Stimulated activated CD4-positive, alpha-beta T cell treated with anti-CD3 and anti-CD28 coated beads, Interleukin-12 subunit alpha, Interleukin-12 subunit beta, amount 100 ng/mL, for 24 hours (primary cell): Measurements from ENCODE around the gene TTC21A.

Experiments
- DNase-seq, 2 experiments: peaks; one replicate each; pipeline ENCODE4 v3.0.0-alpha.2; 2020; ENCODE audit warnings: low read depth in 2 of 2

Gene TTC21A

DNA sequence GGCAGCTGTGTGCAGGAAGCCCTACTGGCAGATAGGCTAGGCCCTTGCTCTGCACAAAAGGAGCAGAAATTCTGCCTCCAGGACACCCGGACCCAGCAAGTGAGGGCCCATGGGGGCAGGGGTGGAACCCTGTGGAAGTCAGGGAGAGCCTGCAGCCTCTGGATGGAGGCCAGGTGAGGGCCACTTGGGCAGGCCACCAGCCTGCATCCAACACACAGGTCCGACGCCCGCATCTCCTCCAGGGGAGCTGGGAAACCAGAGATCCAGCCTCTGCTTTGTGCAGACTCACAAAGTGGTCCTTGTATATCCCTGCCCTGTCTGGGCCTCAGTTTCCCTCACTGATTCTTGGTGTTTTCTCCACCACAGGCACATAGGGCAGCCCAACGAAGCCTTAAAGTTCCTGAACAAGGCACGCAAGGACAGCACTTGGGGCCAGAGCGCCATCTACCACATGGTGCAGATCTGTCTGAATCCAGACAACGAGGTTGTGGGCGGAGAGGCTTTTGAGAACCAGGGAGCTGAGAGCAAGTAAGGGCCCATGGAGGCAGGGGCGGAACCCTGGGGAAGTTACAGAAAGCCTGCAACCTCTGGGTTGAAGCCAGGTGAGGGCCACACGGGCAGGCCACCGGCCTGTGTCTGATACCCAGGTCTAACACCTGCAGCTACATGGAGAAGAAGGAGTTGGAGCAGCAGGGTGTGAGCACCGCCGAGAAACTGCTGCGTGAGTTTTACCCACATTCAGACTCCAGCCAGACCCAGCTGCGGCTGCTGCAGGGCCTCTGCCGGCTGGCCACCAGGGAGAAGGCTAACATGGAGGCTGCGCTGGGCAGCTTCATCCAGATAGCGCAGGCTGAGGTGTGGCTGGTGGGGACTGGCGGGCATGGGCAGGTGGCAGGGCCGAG is 29.3 kb downstream of the TTC21A start:
- DNase-seq = no peak

DNA sequence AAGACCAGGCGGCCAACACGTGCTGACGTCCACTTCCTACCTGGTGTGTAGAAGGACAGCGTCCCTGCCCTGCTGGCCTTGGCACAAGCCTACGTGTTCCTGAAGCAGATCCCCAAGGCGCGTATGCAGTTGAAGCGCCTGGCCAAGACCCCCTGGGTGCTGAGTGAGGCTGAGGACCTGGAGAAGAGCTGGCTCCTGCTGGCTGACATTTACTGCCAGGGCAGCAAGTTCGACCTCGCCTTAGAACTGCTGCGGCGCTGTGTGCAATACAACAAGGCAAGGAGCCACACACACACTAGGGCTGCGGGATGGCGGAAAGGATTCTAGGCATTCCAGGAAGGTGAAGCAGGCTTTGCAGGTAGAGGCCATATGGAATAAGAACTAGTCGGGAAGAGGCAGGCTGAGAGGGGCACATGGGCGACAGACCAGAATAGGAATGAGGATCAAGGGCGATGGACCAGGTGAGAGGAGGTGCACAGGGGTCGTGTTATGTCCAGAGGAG is 30.0 kb downstream of the TTC21A start:
- DNase-seq = no peak

DNA sequence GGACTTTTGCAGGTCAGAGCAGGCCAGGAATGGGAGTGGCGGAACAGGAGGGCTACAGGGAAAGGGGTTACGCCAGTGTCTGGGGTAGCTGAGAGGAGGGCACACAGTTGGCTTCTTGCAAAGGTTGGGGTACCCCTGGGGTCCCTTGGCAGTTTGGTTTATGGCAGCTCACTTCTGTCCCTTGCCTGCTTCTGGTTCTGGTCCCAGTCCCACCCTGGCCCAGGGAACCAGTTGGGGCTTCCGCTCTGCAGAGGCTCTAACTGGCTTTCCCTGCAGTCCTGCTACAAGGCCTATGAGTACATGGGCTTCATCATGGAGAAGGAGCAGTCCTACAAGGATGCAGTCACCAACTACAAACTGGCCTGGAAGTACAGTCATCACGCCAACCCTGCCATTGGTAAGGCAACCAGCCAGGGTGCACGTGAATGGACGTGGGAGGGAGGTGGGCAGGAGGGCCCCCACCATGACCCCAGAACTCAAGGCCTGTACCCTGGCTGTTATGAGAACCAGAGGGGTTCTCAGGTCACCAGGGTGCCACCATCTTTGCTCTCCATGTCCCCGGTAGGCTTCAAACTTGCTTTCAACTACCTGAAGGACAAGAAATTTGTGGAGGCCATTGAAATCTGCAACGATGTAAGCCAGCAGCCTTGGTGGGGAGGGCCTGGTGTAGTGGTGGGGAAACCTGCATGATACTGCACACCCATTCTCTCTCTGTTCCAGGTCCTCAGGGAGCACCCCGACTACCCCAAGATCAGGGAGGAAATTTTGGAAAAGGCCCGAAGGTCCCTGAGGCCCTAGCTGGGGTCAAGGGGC is 30.7 kb downstream of the TTC21A start:
- no peak for DNase-seq

DNA sequence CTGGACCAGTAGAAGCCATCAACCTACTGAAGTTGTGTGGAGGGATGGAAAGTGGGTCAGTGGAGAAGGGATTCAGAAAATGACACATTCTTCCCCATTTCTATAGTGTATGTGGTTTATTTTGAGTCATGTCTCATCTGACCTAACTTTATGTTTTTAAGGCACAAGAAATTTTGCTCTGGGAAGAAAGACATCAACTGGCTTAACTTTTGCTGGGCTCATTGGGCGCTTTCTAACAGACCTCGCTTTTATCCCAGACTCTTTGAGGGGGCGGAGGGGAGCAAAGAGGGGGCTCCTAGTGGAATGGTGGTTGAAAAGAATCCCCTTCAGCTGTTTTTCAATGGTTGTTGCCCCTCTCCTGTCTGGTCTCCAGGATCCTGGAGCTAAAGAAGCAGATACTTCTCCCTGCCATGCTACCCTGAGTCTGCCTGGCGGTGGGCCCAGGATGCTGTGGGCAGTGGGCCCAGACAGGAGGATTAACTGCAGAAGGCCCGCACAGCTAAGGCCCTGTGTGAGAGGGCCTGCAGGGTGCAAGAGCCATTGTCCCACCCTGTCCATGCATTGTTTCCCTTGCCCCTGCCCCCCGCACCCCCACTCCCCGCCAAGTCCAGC is 31.4 kb downstream of the TTC21A start:
- DNase-seq = no peak

DNA sequence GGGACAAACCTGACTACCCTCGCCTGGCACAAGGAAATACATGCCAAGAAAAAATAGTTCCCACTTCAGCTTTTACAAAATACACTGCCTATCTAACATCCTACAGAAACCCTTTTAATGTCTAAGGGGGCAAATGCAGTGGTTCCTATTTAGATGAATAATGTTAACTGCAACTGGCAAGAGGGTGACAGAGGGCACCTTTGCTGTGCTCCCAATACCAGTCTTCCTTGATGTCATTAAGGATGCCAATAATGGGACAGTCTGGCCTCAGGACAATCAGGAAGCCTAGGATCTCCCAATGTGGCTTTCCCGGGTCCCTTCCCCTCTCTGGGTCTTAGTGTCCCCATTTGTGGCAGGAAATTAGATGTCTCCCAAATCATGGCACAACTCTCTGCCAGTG is 32.0 kb downstream of the TTC21A start:
- DNase-seq = no peak

DNA sequence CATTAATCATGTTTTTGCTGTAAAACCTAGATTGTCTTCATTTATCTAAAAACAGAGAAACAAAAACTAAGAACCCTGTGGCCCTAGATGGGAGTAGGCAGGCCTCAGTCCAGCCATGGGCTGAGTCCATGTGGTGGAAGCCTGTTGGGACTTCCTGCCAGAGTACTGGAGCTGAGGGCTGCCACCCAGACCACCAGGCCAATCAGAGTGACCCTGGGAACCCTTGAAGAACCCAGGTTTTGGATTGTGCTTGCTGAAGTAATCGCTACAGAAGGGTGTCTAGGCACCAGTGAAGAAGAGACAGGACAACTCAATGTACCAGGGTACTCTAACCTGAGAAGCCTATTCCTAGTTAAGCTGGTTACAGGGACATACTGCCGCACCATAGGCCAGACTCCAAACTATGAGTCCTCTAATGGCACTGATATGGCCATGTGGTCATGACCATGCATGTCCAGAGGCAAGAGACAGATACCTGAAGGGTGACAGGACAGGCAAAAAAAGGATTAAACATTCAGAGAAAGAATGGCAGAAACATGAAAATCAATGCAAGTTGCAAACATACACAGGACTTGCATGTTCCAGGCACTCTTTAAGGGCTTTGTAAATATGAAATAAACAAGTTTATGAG is 33.0 kb downstream of the TTC21A start:
- DNase-seq = no peak

DNA sequence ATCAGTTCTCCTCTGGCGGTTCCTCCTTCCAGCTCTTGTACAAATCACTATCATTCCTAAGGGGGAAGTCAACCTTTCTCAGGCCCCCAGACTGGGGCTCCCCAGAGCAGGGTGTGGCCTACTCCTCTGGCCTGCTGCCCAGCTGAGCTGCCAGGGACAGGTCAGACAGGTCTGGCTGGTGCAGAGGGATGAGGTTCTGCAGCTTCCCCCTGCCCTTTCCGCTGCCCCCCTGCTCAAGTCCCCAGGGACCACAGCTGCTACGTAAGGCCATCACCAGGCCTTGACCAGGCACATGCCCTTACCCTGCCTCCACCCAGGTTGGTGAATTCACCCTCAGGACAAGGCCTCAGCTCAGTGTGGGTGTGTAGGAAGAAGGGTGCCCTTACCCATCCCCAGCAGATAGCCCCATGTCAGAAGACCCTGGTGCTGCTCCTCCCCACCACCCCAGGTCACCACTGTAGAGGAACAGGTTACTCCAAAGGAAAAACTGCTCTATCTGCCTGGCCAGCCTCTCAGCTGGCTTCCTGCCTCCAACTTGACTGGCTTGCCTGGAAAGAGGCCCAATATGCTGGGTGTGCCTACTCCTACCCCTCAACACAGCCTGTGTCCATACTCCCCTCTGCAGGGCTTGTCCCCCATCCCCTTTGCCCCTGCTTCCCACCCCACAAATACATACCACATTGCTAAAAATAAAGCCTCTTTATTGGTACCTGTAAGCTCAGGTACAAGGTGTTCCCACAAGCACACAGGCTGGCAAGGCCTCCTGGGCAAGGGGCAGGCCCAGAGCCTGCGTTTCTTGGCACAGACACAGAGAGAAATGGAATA is 33.9 kb downstream of the TTC21A start:
- no peak for DNase-seq

DNA sequence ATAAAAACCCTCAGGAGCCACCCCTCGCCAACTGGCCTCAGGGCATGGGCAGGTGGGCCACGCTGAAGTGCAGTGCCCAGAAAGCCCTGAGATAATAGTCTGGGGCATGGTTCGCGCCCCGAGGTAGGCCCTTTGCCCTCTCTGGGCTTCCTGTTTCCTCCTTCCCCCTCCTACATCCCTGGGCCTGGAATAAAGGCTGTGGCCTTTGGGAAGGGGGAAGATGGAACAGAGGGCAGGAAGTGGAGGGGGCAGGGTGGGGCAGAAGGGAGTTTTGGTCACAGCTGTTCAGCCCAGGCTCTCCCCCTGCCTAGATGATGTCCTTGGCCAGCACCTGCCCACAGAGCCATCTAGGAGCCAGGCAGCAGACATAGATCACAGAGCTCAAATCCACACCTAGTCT is 34.6 kb downstream of the TTC21A start:
- DNase-seq = no peak

DNA sequence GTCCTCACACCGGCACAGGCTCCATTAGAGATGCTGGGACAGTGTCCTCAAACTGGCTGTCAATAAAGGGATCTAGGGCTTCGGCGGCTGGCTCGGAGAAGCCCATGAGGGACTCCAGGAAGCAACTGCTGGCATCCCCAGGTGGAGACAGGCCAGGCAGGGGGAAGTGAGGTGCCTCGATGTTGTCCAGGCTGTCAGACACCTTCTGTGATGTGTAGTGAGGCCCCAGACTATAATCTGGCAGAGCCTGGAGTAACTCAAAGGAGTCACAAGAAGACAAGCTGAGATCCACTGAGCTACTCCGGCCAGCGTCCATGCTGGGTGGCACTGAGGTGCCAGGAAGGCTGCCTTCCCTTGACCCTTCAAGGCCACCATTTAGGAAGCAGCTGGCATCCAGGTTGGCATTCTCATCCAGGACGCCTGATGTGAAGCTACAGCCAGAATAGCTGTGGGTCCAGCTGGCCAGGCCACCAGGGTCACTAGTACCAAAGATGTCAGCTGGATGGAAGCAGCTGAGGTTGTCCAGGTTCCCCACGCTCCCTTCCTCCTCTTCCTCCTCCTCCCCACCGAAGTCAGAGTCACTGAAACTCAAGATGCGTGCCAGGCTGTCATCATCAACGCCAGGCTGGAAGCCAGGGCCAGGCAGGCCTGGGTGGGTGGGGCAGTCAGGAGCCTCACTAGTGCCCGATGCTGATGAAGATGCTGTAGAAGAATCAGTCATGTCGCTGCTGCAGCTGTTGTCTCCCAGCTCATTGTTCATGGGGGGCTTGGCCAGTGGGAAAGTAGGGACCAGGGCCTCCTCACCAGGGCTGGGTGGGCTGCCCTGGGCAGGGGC is 35.8 kb downstream of the TTC21A start:
- no peak for DNase-seq

DNA sequence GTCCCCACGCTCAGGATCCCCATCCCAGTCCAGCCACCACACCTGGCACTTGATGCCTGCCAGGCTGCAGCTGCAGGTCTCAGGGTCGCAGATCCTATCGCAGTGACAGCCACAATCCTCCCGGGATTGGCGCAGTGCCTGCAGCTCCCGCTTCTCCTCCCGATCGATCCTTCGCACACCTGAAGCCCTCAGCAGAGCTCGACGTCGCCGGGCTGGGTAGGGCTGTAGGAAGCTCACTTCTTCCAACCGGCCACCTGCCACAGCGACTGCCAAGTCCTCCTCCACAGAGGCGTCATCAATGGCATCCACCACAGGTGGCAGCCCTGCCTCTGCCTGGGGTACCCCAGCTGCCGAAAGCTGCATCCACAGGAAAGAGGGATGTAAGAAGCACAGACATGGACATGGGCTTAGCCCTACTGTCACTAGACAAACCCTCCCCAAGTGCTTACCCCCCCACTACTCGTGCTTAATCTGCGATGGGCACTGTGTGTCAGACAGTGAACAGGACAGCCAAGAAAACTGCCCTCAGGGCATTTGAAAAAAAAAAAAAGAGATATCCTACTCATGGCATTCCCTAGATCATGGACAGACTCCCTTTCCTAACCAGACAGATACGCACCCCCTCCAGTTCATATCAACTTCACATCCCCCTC is 36.7 kb downstream of the TTC21A start:
- no peak for DNase-seq

DNA sequence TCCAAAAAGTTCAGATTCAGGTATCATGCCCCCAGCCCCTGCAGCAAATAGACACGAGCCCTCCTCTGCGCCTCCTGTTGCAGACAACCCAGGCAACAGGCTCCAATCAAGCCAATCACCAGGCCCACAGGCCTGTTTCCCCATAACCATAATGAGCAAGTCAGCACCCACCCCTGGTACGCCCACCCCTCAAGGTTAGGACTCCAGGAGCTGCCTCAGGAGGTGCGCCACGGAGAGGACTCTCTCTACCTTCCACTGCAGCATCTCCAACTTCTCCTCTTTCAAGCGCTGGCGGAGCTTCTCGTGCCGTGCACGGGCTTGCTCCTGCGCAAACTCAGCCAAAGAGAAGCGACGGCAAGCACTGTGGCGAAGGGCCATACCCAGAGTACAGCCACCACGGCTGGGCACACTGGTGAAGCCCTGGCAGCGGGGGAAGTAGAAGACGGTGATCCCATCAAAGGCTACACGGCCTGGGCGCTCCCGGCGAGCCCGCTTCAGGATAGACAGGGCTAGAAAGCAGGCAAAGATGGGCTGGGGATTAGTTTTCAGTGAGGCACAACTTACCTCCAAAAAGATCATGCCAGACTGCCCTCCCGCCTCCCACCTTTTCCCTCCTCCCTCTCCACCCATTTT is 37.4 kb downstream of the TTC21A start:
- DNase-seq = no peak

DNA sequence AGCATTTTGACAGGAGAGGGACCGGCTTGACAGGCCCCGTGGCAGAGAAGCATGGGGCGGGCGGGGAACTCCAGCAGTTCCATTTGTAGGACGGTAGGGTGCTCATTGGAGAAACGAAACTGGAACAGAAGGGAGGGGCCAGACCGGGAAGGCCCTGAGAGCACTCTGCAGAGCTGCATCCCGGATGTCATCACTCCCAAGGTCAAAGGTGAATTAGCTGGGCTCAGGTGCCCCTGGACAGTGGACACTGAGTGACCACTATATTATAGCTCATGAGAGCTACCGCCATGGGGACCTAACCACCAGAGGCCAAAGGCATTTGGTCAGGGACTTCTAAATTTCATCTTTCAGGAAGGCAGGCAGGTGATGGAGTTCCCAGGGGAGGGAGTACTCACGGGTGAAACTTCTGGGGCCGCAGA is 38.6 kb downstream of the TTC21A start:
- DNase-seq = no peak

DNA sequence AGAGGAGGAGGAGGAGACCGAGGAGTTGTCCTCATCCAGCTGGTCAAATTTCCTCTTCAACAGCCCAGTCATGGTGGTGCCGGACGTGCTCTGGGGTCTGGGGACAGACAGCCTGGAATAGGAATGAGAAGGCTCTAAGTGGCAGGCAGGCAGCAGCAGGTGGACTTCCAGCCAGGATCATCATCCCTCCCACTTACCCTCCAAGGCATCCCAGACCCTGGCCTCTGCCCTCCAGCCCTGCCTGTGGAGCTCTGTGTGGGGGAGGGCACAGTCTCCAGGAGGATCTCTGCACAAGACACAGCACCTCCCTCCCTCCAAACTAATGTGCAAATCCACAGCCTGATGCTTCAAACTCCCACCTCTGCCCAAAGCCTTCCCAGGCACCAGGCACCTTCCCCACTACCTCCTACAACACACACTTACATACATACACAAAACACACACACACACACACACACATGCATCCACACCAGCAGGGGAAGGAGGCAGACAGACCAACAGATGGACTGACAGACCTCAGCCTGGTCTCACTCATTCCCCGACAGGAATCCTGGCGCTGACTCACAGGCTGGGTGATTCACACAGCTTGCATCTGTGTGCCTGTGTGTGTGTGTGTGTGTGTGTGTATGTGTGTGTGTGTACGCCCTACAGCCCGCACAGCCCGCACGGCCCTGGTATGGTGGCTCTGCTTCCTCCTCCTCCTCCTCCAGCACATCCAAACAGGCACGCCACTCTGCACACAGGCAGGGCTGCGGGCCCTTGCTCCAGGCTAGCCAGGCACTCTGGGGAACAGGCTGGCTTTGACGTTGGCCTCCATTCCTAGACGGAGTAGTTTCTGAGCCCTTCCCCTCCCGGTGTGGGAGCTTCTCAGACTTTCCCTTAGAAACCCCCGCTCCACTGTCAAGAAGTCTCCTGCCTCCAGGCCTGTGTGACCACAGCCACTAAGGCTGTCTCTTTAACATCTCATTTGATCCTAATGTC is 39.4 kb downstream of the TTC21A start:
- DNase-seq = peak; percentile 59 to 78

DNA sequence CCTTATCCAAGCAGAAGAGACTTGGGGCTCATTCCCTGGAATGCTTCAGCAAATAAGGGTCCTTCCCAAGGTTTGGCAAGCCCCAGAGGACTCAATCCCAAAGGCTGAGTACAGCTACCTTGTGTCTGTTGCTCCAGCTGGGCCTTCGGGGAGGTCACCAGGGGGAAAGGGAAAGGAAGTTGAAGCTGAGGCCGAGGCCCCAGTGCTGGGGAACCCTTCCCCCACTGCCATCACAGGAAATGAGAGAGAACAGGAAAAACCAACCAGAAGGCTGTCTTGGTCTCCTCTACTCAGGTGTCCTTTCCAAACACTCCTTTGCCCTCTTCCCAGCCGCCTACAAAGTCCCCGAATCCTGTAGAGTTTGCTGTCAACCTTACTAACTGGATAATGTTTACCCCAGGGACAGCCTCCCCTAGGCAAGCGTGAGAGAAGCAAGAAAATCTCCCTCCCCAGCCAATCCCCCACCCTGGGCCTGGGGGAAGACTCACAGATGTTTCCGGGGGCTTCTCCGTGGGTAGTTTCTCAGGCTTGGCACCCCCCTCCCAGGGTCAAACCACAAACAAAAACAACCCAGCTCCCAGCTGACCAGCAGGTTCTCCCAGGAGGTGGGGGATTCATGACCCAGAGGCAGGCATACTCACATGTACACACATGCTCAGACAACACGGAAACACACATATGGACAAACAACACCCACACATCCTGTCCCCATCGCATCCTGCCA is 40.4 kb downstream of the TTC21A start:
- DNase-seq = peak in 1 of 2 experiments; percentile 41

DNA sequence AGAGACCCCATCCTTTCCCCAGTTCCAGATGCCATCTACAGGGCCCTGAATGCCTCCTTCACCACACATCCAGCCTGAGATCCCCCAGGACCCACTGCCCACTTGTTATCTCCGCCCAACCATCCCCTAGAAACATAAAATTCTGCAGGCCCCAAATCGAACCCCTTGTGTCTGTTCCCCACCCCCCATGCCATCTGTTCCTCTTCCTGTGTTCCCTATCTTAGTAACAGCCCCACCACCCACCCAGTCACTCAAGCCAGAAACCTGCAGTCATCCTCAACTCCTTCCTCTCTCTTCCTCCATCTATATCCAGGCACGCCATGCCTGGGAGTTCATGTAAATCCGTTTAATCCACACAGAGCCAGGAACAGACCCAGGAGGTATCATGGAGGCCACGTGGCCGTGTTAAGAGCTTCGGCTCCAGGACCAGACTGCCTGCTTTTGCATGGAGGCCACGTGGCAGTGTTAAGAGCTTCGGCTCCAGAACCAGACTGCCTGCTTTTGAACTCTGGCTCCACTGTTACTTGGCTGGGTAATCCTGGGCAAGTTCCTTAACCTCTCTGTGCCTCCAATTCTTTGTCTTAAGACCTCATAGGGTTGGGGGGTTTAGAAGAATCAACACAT is 41.1 kb downstream of the TTC21A start:
- DNase-seq = no peak

DNA sequence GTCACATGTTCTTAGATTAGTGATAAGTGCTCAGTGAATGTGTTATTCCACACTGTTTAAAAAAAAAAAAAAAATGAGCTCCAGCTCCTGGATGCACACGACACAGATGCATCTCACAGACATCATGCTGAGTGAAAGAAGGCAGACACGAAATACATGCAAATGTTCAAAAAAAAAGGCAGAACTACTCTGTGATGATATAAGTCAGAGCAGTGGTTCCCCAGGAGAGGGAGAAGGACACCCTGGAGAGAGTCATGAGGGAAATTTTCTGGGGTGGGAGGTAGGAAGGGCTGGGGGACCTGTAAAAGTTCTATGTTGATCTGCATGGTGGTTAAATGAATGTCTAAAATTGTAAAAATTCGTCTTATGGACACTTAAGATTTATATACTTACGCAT is 41.6 kb downstream of the TTC21A start:
- no peak for DNase-seq
